NOMO-1 treated with DMSO at 0.1 percent for 48 hours (cell line): ENCODE measurements around the gene PRG2.
A peak's percentile ranks its signal among the peaks of the same experiment; 100 is the strongest.
"Not testable (repeated sequence)": the region's sequence is repeated elsewhere in the genome, so short reads cannot be mapped to it uniquely, and the experiment has no call there.

Experiments
- DNase-seq: peaks from one replicate; lab custom pipeline; 2025; ENCODE audit not compliant: unreplicated experiment; lab: John Stamatoyannopoulos, UW

Gene PRG2

GRCh38 chr11:57421066-57421465 lies 30.6 kb upstream of the PRG2 start:
- DNase-seq = no peak

GRCh38 chr11:57419146-57419545 lies 28.7 kb upstream of the PRG2 start:
- DNase-seq = no peak

- DNase-seq = no peak
These were observed 27.7 kb upstream of the PRG2 start for GRCh38 chr11:57418131-57418530.

GRCh38 chr11:57417056-57417455 lies 26.6 kb upstream of the PRG2 start:
- no peak for DNase-seq

- DNase-seq = no peak
These were observed 26.0 kb upstream of the PRG2 start for GRCh38 chr11:57416436-57416835.

- DNase-seq = no peak
These were observed 24.3 kb upstream of the PRG2 start for GRCh38 chr11:57414612-57415212.

- DNase-seq = no peak
These were observed 23.2 kb upstream of the PRG2 start for GRCh38 chr11:57413681-57414080.

- no peak for DNase-seq
These were observed 19.8 kb upstream of the PRG2 start for GRCh38 chr11:57410287-57410686.

GRCh38 chr11:57409321-57410100 lies 19.1 kb upstream of the PRG2 start:
- DNase-seq = no peak

GRCh38 chr11:57408771-57409170 lies 18.3 kb upstream of the PRG2 start:
- DNase-seq = no peak

- DNase-seq = no peak
These were observed 17.6 kb upstream of the PRG2 start for GRCh38 chr11:57407941-57408475.

- no peak for DNase-seq
These were observed 16.8 kb upstream of the PRG2 start for GRCh38 chr11:57407010-57407920.

- peak; percentile 9 for DNase-seq
These were observed 16.0 kb upstream of the PRG2 start for GRCh38 chr11:57406337-57406904.

GRCh38 chr11:57405271-57405860 lies 14.9 kb upstream of the PRG2 start:
- no peak for DNase-seq

- peak; percentile 5 for DNase-seq
These were observed 13.3 kb upstream of the PRG2 start for GRCh38 chr11:57403802-57404147.

- not testable (repeated sequence) for DNase-seq
These were observed 12.8 kb upstream of the PRG2 start for GRCh38 chr11:57403003-57403801.

- no peak for DNase-seq
These were observed 11.9 kb upstream of the PRG2 start for GRCh38 chr11:57402188-57403002.

- no peak for DNase-seq
These were observed 9.6 kb upstream of the PRG2 start for GRCh38 chr11:57399972-57400578.

- DNase-seq = no peak
These were observed 8.8 kb upstream of the PRG2 start for GRCh38 chr11:57399221-57399620.
